K562 treated with DMSO at 1 percent for 48 hours (cell line): ENCODE data around the gene SMIM10. TPM values are rescaled to one million over a fixed set of nuclear protein-coding genes. Genes with fewer than 3 reads are reported as not detected.

Experiments used
- total RNA-seq: library from RNA; unstranded; fragments of 300-600 nt; gene quantifications from 2 replicates; pipeline ENCODE4 v1.2.3, GENCODE V29; 2022; ENCODE audit warnings: low replicate concordance; ENCODE audit errors: extremely low read depth

SMIM10 gene
- not detected in 2 replicates for total RNA-seq

GRCh38 chrX:134990801-134991481 lies at the start of gene SMIM10:
SMIM10 (plus strand) TSS chrX:134990991; CDS start chrX:134991096, 105 bp downstream.

Other genes with a start within 250 kb of the SMIM10 start
- not detected in 2 replicates for gene PABIR2, start 193.8 kb upstream of the SMIM10 start, total RNA-seq
- gene MOSPD1, start 75.7 kb upstream of the SMIM10 start, total RNA-seq = not detected in 2 replicates
- not detected in 2 replicates for gene RTL8B, start 31.6 kb downstream of the SMIM10 start, total RNA-seq
- gene RTL8C, start 41.4 kb downstream of the SMIM10 start, total RNA-seq = not detected in 2 replicates
- not detected in 2 replicates for gene RTL8A, start 61.1 kb downstream of the SMIM10 start, total RNA-seq
- gene SMIM10L2B, start 107.7 kb downstream of the SMIM10 start, total RNA-seq = not detected in 2 replicates
- gene ETDB, start 129.5 kb downstream of the SMIM10 start, total RNA-seq = not detected in 2 replicates
- gene CT55, start 180.4 kb downstream of the SMIM10 start, total RNA-seq = not detected in 2 replicates